ENCODE measurements around the gene UCN3.
"Not testable (repeated sequence)": the region's sequence is repeated elsewhere in the genome, so short reads cannot be mapped to it uniquely, and the experiment has no call there.

UCN3 gene

GRCh38 chr10:5365928-5366327, 1.2 kb downstream of the UCN3 start:
- no peak for DNase-seq (ENCODE audit: low read depth in 1 of 2, low spot score in 1 of 2)

- DNase-seq (ENCODE audit: low read depth in 1 of 2, low spot score in 1 of 2), result no peak
Observed at GRCh38 chr10:5369362-5370158, 4.8 kb downstream of the UCN3 start.

GRCh38 chr10:5370493-5371352, 6.0 kb downstream of the UCN3 start:
- DNase-seq (ENCODE audit: low read depth in 1 of 2, low spot score in 1 of 2), result no peak

GRCh38 chr10:5373307-5373706, 8.5 kb downstream of the UCN3 start:
- DNase-seq (ENCODE audit: low read depth in 1 of 2, low spot score in 1 of 2), result no peak

- DNase-seq (ENCODE audit: low read depth in 1 of 2, low spot score in 1 of 2), result no peak
Observed at GRCh38 chr10:5373891-5374611, 9.3 kb downstream of the UCN3 start.

- DNase-seq (ENCODE audit: low read depth in 1 of 2, low spot score in 1 of 2), result no peak
Observed at GRCh38 chr10:5376450-5376849, 11.7 kb downstream of the UCN3 start.

GRCh38 chr10:5379202-5379601, 14.4 kb downstream of the UCN3 start:
- not testable (repeated sequence) for DNase-seq (ENCODE audit: low read depth in 1 of 2, low spot score in 1 of 2)

GRCh38 chr10:5380395-5380794, 15.6 kb downstream of the UCN3 start:
- not testable (repeated sequence) for DNase-seq (ENCODE audit: low read depth in 1 of 2, low spot score in 1 of 2)

- no peak for DNase-seq (ENCODE audit: low read depth in 1 of 2, low spot score in 1 of 2)
Observed at GRCh38 chr10:5381187-5381586, 16.4 kb downstream of the UCN3 start.

- DNase-seq (ENCODE audit: low read depth in 1 of 2, low spot score in 1 of 2), result no peak
Observed at GRCh38 chr10:5385224-5385623, 20.5 kb downstream of the UCN3 start.

- DNase-seq (ENCODE audit: low read depth in 1 of 2, low spot score in 1 of 2), result no peak
Observed at GRCh38 chr10:5387169-5387568, 22.4 kb downstream of the UCN3 start.

- DNase-seq (ENCODE audit: low read depth in 1 of 2, low spot score in 1 of 2), result no peak
Observed at GRCh38 chr10:5390607-5391205, 25.9 kb downstream of the UCN3 start.

- no peak for DNase-seq (ENCODE audit: low read depth in 1 of 2, low spot score in 1 of 2)
Observed at GRCh38 chr10:5391790-5392189, 27.0 kb downstream of the UCN3 start.

- no peak for DNase-seq (ENCODE audit: low read depth in 1 of 2, low spot score in 1 of 2)
Observed at GRCh38 chr10:5393529-5393928, 28.8 kb downstream of the UCN3 start.

- DNase-seq (ENCODE audit: low read depth in 1 of 2, low spot score in 1 of 2), result no peak
Observed at GRCh38 chr10:5395168-5395567, 30.4 kb downstream of the UCN3 start.

GRCh38 chr10:5396556-5397300, 32.0 kb downstream of the UCN3 start:
- no peak for DNase-seq (ENCODE audit: low read depth in 1 of 2, low spot score in 1 of 2)

GRCh38 chr10:5399332-5399731, 34.6 kb downstream of the UCN3 start:
- no peak for DNase-seq (ENCODE audit: low read depth in 1 of 2, low spot score in 1 of 2)

- DNase-seq (ENCODE audit: low read depth in 1 of 2, low spot score in 1 of 2), result no peak
Observed at GRCh38 chr10:5400468-5401240, 35.9 kb downstream of the UCN3 start.

GRCh38 chr10:5402798-5403197, 38.0 kb downstream of the UCN3 start:
- no peak for DNase-seq (ENCODE audit: low read depth in 1 of 2, low spot score in 1 of 2)

Measured in activated T-helper 1 cell treated with anti-CD3 and anti-CD28 coated beads, Interleukin-2, amount 50 U/mL, for 16 hours (primary cell).